HepG2 (cell line): Measurements from ENCODE around the gene OR5K2. TPM values are rescaled to one million over a fixed set of nuclear protein-coding genes. Genes with fewer than 3 reads are reported as not detected.

Experiments
- ATAC-seq: fragments of 200-7000 bp; cut with Tn5 transposase; 3 replicates; pipeline ENCODE4 v1.9.1; 2020; ENCODE audit warnings: mild to moderate bottlenecking, moderate library complexity
- BruUV-seq: library from RNA; stranded (reverse); fragments of 400-500 nt; replicated peaks from 2 replicates; lab custom pipeline; 2021; lab: Mats Ljungman, UMichigan
- CTCF ChIA-PET: fragments of 300-600 bp; formaldehyde crosslinking; extraction: SDS; loops from one replicate; lab custom pipeline; 2021; ENCODE audit warnings: low total read pairs, inconsistent platforms, low intra/inter-chr PET ratio; lab: Yijun Ruan, JAX
- POLR2A ChIA-PET: fragments of 350-600 bp; sonication (Branson Sonifier 250); formaldehyde crosslinking; loops from one replicate; lab custom pipeline; 2020; ENCODE audit warnings: antibody characterized with exemption, inconsistent platforms; lab: Yijun Ruan, JAX
- DNase-seq: peaks from one replicate; pipeline ENCODE4 v3.0.0-alpha.2; 2015; ENCODE audit warnings: low spot score
- FAIRE-seq: peaks from 3 replicates; lab custom pipeline; 2011; peaks lifted over from hg19 to GRCh38; lab: Jason Lieb, UNC
- H2AFZ ChIP-seq: one replicate; pipeline ENCODE4 v1.6.1; 2011; ENCODE audit warnings: low read length, inconsistent platforms
- H3K27ac ChIP-seq: fragments of 300-600 bp; 3 replicates; pipeline ENCODE4 v1.8.0; 2011; ENCODE audit warnings: mixed run types, mild to moderate bottlenecking, mixed read lengths, low read length, inconsistent platforms; ENCODE audit not compliant: insufficient read depth; ENCODE audit errors: extremely low read length
- H3K27me3 ChIP-seq, 2 experiments: fragments of 200-600 bp in 1 of 2; 2 replicates in 1 of 2; 3 replicates in 1 of 2; pipeline versions ENCODE4 v1.6.0 to v1.8.0; 2011; ENCODE audit warnings: low read length in 2 of 2, mild to moderate bottlenecking in 2 of 2, moderate library complexity in 2 of 2, inconsistent platforms in 1 of 2; ENCODE audit not compliant: insufficient read depth in 2 of 2, control insufficient read depth in 1 of 2
- H3K36me3 ChIP-seq, 2 experiments: fragments of 200-600 bp in 1 of 2; replicated peaks in 1 of 2; 2 replicates in 1 of 2; 3 replicates in 1 of 2; pipeline versions ENCODE4 v1.5.1 to v1.8.0; 2011; ENCODE audit warnings: low read length in 2 of 2, inconsistent platforms in 1 of 2; ENCODE audit not compliant: insufficient read depth in 2 of 2, control insufficient read depth in 1 of 2
- H3K4me1 ChIP-seq: 2 replicates; pipeline ENCODE4 v1.5.1; 2012; ENCODE audit warnings: low read length, inconsistent platforms; ENCODE audit not compliant: insufficient read depth
- H3K4me2 ChIP-seq: 2 replicates; pipeline ENCODE4 v1.6.0; 2011; ENCODE audit warnings: low read depth, low read length, inconsistent platforms
- H3K4me3 ChIP-seq, 3 experiments: fragments of 200-600 bp in 1 of 3; sonication (generic), shearing (Covaris generic) in 1 of 3; replicated peaks in 1 of 3; 2 replicates each; pipeline ENCODE4 v1.5.1; 2011 to 2016; ENCODE audit warnings: low read length in 3 of 3, inconsistent platforms in 2 of 3, low read depth in 2 of 3, mild to moderate bottlenecking in 2 of 3, control low read depth in 1 of 3, mixed read lengths in 1 of 3; ENCODE audit not compliant: insufficient read depth in 1 of 3
- H3K79me2 ChIP-seq: one replicate; pipeline ENCODE4 v1.6.1; 2011; ENCODE audit warnings: low read length, inconsistent platforms; ENCODE audit not compliant: insufficient read depth
- H3K9ac ChIP-seq: 2 replicates; pipeline ENCODE4 v1.6.0; 2011; ENCODE audit warnings: mild to moderate bottlenecking, low read depth, low read length, inconsistent platforms; ENCODE audit not compliant: insufficient read depth
- H3K9me3 ChIP-seq: 2 replicates; pipeline ENCODE4 v1.5.1; 2012; ENCODE audit warnings: mild to moderate bottlenecking, low read length
- H4K20me1 ChIP-seq: 2 replicates; pipeline ENCODE4 v1.6.0; 2011; ENCODE audit warnings: inconsistent platforms, mild to moderate bottlenecking, low read length, moderate library complexity; ENCODE audit not compliant: insufficient read depth
- DNMT3B ChIP-seq: conservative IDR thresholded peaks from 2 replicates; pipeline ENCODE4 v1.6.1; 2016; ENCODE audit warnings: missing biosample characterization, control low read depth
- FOXM1 ChIP-seq: sonication (generic); formaldehyde crosslinking; IDR thresholded peaks from 2 replicates; pipeline ENCODE4 v1.5.0; 2020; ENCODE audit warnings: missing genetic modification reagents
- GABPB1 ChIP-seq: IDR thresholded peaks from 2 replicates; pipeline ENCODE4 v1.6.1; 2016; ENCODE audit warnings: mild to moderate bottlenecking, missing genetic modification reagents, moderate library complexity, missing compliant biosample characterization
- HMGA1 ChIP-seq: sonication (generic); formaldehyde crosslinking; conservative IDR thresholded peaks from 2 replicates; pipeline ENCODE4 v1.4.0; 2020; ENCODE audit warnings: missing genetic modification reagents
- JARID2 ChIP-seq: sonication (generic); formaldehyde crosslinking; IDR thresholded peaks from 2 replicates; pipeline ENCODE4 v1.8.1; 2023; ENCODE audit warnings: missing genetic modification reagents, inconsistent platforms; ENCODE audit not compliant: insufficient replicate concordance
- NFKBIZ ChIP-seq: IDR thresholded peaks from 2 replicates; pipeline ENCODE4 v1.6.1; 2018; ENCODE audit warnings: missing genetic modification reagents, missing compliant biosample characterization
- NONO ChIP-seq, 2 experiments: fragments of 450-650 bp in 1 of 2; sonication (generic) in 1 of 2; formaldehyde crosslinking in 1 of 2; IDR thresholded peaks in 1 of 2; conservative IDR thresholded peaks in 1 of 2; 2 replicates each; pipeline versions ENCODE4 v1.6.1 to v1.8.0; 2017 to 2022; ENCODE audit warnings: mild to moderate bottlenecking in 1 of 2, missing genetic modification reagents in 1 of 2, moderate library complexity in 1 of 2
- RBAK ChIP-seq: sonication (generic); formaldehyde crosslinking; IDR thresholded peaks from 2 replicates; pipeline ENCODE4 v1.5.1; 2020; ENCODE audit warnings: mild to moderate bottlenecking, missing genetic modification reagents
- YEATS4 ChIP-seq: sonication (generic); formaldehyde crosslinking; IDR thresholded peaks from 2 replicates; pipeline ENCODE4 v1.4.0; 2020; ENCODE audit warnings: missing genetic modification reagents, borderline replicate concordance
- ZEB1 ChIP-seq: IDR thresholded peaks from 2 replicates; pipeline ENCODE4 v1.6.1; 2012; ENCODE audit warnings: mild to moderate bottlenecking, low read depth, inconsistent platforms; ENCODE audit not compliant: insufficient replicate concordance
- ZFP90 ChIP-seq: sonication (generic); formaldehyde crosslinking; IDR thresholded peaks from 2 replicates; pipeline ENCODE4 v1.8.0; 2022; ENCODE audit warnings: missing genetic modification reagents, mild to moderate bottlenecking, inconsistent platforms, borderline replicate concordance
- ZNF180 ChIP-seq: sonication (generic); formaldehyde crosslinking; IDR thresholded peaks from 2 replicates; pipeline ENCODE4 v1.4.0; 2020; ENCODE audit warnings: low read depth, missing genetic modification reagents, borderline replicate concordance
- ZNF253 ChIP-seq: sonication (generic); formaldehyde crosslinking; IDR thresholded peaks from 2 replicates; pipeline ENCODE4 v1.8.0; 2022; ENCODE audit warnings: mild to moderate bottlenecking, missing genetic modification reagents, borderline replicate concordance
- ZNF354B ChIP-seq: sonication (generic); formaldehyde crosslinking; IDR thresholded peaks from 2 replicates; pipeline ENCODE4 v1.8.0; 2022; ENCODE audit warnings: mild to moderate bottlenecking, missing genetic modification reagents
- ZNF616 ChIP-seq: sonication (generic); formaldehyde crosslinking; IDR thresholded peaks from 2 replicates; pipeline ENCODE4 v1.5.0; 2020; ENCODE audit warnings: low read depth, mild to moderate bottlenecking, missing genetic modification reagents
- ZNF850 ChIP-seq: sonication (generic); formaldehyde crosslinking; conservative IDR thresholded peaks from 2 replicates; pipeline ENCODE4 v1.9.0; 2021; ENCODE audit warnings: mild to moderate bottlenecking, missing genetic modification reagents
- ZNF883 ChIP-seq: sonication (generic); formaldehyde crosslinking; IDR thresholded peaks from 2 replicates; pipeline ENCODE4 v1.5.1; 2020; ENCODE audit warnings: mild to moderate bottlenecking, missing genetic modification reagents; ENCODE audit errors: not compliant biosample characterization
- WGBS: methylation state at CpG from one replicate; pipeline ENCODE4 v1.1.6; 2017; ENCODE audit warnings: low lambda C conversion rate; 5-methylcytosine and 5-hydroxymethylcytosine counted together
- in situ Hi-C: cut with HindIII; loops from 2 replicates; pipeline ENCODE4 v1.10.0; 2017; ENCODE audit warnings: low pct_unique_long_range_greater_than_20kb; ENCODE audit not compliant: extremely low pct_ligation_motif_present
- intact Hi-C: fragments of 100-400 bp; cut with micrococcal nuclease; formaldehyde crosslinking; loops from one replicate; pipeline ENCODE4 v1.10.0; 2022; ENCODE audit not compliant: unreplicated experiment
- polyA plus RNA-seq, 8 experiments: library from polyadenylated mRNA; depleted of rRNA in 3 of 8; stranded (reverse) in 7 of 8; unstranded in 1 of 8; fragments of >200 nt; fragmentation: Illumina TruSeq in 4 of 8; extraction: Trizol in 4 of 8; gene quantifications; 2 replicates each; pipeline versions ENCODE4 v1.2.1 to v1.2.3, GENCODE V29; 2011 to 2016; ENCODE audit warnings: low read depth in 4 of 8, missing spikeins in 1 of 8, mixed read lengths in 1 of 8; ENCODE audit not compliant: insufficient read depth in 1 of 8
- total RNA-seq, 5 experiments: library from RNA; depleted of rRNA; stranded (reverse); fragments of >200 nt; fragmentation: Illumina TruSeq; extraction: Trizol; gene quantifications; 2 replicates each; pipeline ENCODE4 v1.2.3, GENCODE V29; 2016; ENCODE audit warnings: low read depth in 1 of 5
- TF ChIP-seq, protein P1 (sequence below): sonication (generic); formaldehyde crosslinking; IDR thresholded peaks from 2 replicates; pipeline ENCODE4 v1.5.1; 2020; ENCODE audit warnings: mild to moderate bottlenecking, missing genetic modification reagents
- TF ChIP-seq, protein P2 (sequence below): sonication (generic); formaldehyde crosslinking; IDR thresholded peaks from 2 replicates; pipeline ENCODE4 v1.4.0; 2020; ENCODE audit warnings: missing genetic modification reagents

Gene OR5K2
- total and polyA plus RNA-seq, 2 of the 13 experiments (the other 11 are each of a cell fraction or from before 2014, with no cell fraction given): not detected

DNA sequence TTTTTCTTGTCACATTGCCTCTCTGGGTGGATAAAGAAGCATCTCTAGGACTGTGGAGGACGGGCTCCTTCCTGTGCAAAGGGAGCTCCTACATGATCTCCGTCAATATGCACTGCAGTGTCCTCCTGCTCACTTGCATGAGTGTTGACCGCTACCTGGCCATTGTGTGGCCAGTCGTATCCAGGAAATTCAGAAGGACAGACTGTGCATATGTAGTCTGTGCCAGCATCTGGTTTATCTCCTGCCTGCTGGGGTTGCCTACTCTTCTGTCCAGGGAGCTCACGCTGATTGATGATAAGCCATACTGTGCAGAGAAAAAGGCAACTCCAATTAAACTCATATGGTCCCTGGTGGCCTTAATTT, 34.8 kb downstream of the OR5K2 start:
- ChIA-PET CTCF (no interaction called here), POLR2A (no interaction called here)
- ATAC-seq: no peak
- H3K27ac ChIP-seq: no peak overlapping the region
- no peak for FAIRE-seq
- in situ Hi-C loops (no loop called here), intact Hi-C loops (no loop called here)
- 68% methylated on average over 5 of the region's 5 CpGs for WGBS
- H3K79me2 ChIP-seq: no peaks in the 10 kb centered on the region
- no peak for DNase-seq
- no peaks in the 10 kb centered on the region for H4K20me1 ChIP-seq
- H3K36me3 ChIP-seq: no peaks in the 10 kb centered on the region
- H3K9me3 ChIP-seq: no peaks in the 10 kb centered on the region
- H3K9ac ChIP-seq: no peak overlapping the region
- 0 out of 5 replicates have a peak, but pooled peaks cover 0 to 4% of the 10 kb centered on the region in 2 experiments for H3K27me3 ChIP-seq
- H3K4me3 ChIP-seq: no peak overlapping the region
- no TSS peak for BruUV-seq
- TF ChIP-seq ZNF850 (CRISPR knock-in tag) (no peak), NFKBIZ (no peak), NONO (IDR thresholded peaks at IDR 0.05) (no peak), NONO (CRISPR knock-in tag; conservative IDR thresholded peaks at IDR 0.05) (no peak), YEATS4 (CRISPR knock-in tag) (no peak), ZFP90 (CRISPR knock-in tag) (no peak), FOXM1 (CRISPR knock-in tag) (no peak), JARID2 (CRISPR knock-in tag) (no peak), ZNF354B (CRISPR knock-in tag) (no peak), RBAK (CRISPR knock-in tag) (no peak), GABPB1 (CRISPR knock-in tag) (no peak), HMGA1 (CRISPR knock-in tag) (no peak), ZNF883 (CRISPR knock-in tag) (no peak), ZNF180 (CRISPR knock-in tag) (no peak), ZNF616 (no peak), ZNF253 (no peak), ZEB1 (no peak), DNMT3B (CRISPR knock-in tag) (no peak)
- TF ChIP-seq, protein P1, sequence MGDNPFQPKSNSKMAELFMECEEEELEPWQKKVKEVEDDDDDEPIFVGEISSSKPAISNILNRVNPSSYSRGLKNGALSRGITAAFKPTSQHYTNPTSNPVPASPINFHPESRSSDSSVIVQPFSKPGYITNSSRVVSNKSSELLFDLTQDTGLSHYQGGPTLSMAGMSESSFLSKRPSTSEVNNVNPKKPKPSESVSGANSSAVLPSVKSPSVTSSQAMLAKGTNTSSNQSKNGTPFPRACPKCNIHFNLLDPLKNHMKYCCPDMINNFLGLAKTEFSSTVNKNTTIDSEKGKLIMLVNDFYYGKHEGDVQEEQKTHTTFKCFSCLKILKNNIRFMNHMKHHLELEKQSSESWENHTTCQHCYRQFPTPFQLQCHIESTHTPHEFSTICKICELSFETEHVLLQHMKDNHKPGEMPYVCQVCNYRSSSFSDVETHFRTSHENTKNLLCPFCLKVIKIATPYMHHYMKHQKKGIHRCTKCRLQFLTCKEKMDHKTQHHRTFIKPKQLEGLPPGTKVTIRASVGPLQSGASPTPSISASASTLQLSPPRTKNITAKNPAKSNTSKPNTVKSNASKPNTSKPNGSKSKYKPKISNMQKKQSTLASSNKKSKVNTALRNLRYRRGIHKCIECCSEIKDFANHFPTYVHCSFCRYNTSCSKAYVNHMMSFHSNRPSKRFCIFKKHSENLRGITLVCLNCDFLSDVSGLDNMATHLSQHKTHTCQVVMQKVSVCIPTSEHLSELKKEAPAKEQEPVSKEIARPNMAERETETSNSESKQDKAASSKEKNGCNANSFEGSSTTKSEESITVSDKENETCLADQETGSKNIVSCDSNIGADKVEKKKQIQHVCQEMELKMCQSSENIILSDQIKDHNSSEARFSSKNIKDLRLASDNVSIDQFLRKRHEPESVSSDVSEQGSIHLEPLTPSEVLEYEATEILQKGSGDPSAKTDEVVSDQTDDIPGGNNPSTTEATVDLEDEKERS (CRISPR knock-in tag): no peak
- TF ChIP-seq, protein P2, sequence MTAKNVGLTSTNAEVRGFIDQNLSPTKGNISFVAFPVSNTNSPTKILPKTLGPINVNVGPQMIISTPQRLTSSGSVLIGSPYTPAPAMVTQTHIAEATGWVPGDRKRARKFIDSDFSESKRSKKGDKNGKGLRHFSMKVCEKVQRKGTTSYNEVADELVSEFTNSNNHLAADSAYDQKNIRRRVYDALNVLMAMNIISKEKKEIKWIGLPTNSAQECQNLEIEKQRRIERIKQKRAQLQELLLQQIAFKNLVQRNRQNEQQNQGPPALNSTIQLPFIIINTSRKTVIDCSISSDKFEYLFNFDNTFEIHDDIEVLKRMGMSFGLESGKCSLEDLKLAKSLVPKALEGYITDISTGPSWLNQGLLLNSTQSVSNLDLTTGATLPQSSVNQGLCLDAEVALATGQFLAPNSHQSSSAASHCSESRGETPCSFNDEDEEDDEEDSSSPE: no peak
- no peak overlapping the region for H3K4me2 ChIP-seq
- H2AFZ ChIP-seq: no peak overlapping the region
- H3K4me1 ChIP-seq: peaks cover 18% of the 10 kb centered on the region
